ENCODE results near the gene LAMA4.

DNA sequence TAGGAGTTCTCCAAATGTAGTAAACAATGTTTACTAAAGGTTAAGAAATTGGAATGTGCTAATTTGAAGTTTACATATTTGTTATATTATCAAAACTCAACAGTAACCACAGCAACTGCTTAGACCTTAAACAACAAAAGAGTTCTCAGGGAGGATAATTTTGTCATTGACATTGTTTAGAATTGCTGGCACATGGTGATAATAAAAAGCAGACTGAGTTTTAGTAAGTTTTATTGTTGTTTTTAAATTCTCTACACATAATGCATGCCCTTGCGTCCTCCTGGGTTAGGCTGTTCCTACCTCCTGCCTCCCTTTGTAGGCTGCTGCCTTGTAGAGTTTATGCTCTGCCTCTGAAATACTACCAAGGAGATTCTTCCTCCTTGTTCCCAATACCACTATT lies 28.7 kb downstream of the LAMA4 start:
- TF ChIP-seq, protein P1, sequence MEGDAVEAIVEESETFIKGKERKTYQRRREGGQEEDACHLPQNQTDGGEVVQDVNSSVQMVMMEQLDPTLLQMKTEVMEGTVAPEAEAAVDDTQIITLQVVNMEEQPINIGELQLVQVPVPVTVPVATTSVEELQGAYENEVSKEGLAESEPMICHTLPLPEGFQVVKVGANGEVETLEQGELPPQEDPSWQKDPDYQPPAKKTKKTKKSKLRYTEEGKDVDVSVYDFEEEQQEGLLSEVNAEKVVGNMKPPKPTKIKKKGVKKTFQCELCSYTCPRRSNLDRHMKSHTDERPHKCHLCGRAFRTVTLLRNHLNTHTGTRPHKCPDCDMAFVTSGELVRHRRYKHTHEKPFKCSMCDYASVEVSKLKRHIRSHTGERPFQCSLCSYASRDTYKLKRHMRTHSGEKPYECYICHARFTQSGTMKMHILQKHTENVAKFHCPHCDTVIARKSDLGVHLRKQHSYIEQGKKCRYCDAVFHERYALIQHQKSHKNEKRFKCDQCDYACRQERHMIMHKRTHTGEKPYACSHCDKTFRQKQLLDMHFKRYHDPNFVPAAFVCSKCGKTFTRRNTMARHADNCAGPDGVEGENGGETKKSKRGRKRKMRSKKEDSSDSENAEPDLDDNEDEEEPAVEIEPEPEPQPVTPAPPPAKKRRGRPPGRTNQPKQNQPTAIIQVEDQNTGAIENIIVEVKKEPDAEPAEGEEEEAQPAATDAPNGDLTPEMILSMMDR (CRISPR knock-in tag; IDR thresholded peaks at IDR 0.05) = no peak
- TF ChIP-seq PHB2 (IDR thresholded peaks at IDR 0.05; ENCODE audit: partially characterized antibody) (no peak), PAX8 (CRISPR knock-in tag; IDR thresholded peaks at IDR 0.05; ENCODE audit: borderline replicate concordance) (no peak), FOXP1 (IDR thresholded peaks at IDR 0.05) (no peak), FOXP1 (CRISPR knock-in tag; IDR thresholded peaks at IDR 0.05) (no peak)
- TF ChIP-seq, protein P2, sequence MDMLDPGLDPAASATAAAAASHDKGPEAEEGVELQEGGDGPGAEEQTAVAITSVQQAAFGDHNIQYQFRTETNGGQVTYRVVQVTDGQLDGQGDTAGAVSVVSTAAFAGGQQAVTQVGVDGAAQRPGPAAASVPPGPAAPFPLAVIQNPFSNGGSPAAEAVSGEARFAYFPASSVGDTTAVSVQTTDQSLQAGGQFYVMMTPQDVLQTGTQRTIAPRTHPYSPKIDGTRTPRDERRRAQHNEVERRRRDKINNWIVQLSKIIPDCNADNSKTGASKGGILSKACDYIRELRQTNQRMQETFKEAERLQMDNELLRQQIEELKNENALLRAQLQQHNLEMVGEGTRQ (IDR thresholded peaks at IDR 0.05; ENCODE audit: low read depth, low read length) = no peak
- TF ChIP-seq, protein P2 (CRISPR knock-in tag; IDR thresholded peaks at IDR 0.05; ENCODE audit: borderline replicate concordance) = no peak
